ENCODE measurements around the gene AMN. TPM values are rescaled to one million over a fixed set of nuclear protein-coding genes. Genes with fewer than 3 reads are reported as not detected.

The AMN gene
- total RNA-seq, 3 donors from 2014 or later, result 0.16 to 0.88 (median 0.66) TPM

GRCh38 chr14:102973706-102974285, 51.3 kb downstream of the AMN start:
- Histone ChIP-seq H3K4me3 (no peak overlapping the region), H3K36me3 (peaks cover 20% of the 10 kb centered on the region), H3K27ac (no peak overlapping the region), H3K9me3 (no peaks in the 10 kb centered on the region), H3K27me3 (no peaks in the 10 kb centered on the region), H3K4me1 (no peaks in the 10 kb centered on the region)
- no peak for DNase-seq (ENCODE audit: low spot score in 2 of 2)
- intact Hi-C loops (cut with DNase I; ENCODE audit: low total_unique reads), result no loop called here
- TF ChIP-seq, protein P1, sequence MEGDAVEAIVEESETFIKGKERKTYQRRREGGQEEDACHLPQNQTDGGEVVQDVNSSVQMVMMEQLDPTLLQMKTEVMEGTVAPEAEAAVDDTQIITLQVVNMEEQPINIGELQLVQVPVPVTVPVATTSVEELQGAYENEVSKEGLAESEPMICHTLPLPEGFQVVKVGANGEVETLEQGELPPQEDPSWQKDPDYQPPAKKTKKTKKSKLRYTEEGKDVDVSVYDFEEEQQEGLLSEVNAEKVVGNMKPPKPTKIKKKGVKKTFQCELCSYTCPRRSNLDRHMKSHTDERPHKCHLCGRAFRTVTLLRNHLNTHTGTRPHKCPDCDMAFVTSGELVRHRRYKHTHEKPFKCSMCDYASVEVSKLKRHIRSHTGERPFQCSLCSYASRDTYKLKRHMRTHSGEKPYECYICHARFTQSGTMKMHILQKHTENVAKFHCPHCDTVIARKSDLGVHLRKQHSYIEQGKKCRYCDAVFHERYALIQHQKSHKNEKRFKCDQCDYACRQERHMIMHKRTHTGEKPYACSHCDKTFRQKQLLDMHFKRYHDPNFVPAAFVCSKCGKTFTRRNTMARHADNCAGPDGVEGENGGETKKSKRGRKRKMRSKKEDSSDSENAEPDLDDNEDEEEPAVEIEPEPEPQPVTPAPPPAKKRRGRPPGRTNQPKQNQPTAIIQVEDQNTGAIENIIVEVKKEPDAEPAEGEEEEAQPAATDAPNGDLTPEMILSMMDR (IDR thresholded peaks at IDR 0.05), result no peak
- no peak for TF ChIP-seq POLR2A (IDR thresholded peaks at IDR 0.05)
- TF ChIP-seq POLR2AphosphoS5 (IDR thresholded peaks at IDR 0.05), result no peak

DNA sequence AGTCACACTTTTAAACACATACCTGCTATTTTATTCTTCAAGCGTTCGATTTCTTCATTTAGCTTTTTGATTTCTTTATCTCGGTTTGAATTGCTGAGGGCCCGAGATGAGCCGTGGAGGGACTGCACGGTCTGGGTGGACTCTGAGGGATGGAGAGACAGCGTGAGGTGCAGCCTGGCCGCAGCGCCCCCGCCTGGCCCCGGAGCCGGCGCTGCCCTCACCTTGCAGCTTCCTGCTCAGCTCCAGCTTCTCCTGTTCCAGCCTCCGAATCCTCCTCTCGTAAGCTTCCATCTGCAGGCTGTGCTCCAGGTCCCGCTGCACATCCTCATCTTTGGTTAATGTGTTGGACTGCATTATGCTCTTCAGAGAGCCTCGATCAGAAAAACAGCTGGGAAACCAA, 53.2 kb downstream of the AMN start:
- no peak for DNase-seq (ENCODE audit: low spot score in 2 of 2)
- Histone ChIP-seq H3K27ac (no peak overlapping the region), H3K4me3 (no peak overlapping the region), H3K27me3 (no peaks in the 10 kb centered on the region), H3K4me1 (no peaks in the 10 kb centered on the region), H3K9me3 (no peaks in the 10 kb centered on the region), H3K36me3 (peaks cover 13% of the 10 kb centered on the region)
- no peak for TF ChIP-seq POLR2AphosphoS5 (IDR thresholded peaks at IDR 0.05)
- TF ChIP-seq, protein P1 (IDR thresholded peaks at IDR 0.05), result no peak
- no peak for TF ChIP-seq POLR2A (IDR thresholded peaks at IDR 0.05)
- intact Hi-C loops (cut with DNase I; ENCODE audit: low total_unique reads), result no loop called here

DNA sequence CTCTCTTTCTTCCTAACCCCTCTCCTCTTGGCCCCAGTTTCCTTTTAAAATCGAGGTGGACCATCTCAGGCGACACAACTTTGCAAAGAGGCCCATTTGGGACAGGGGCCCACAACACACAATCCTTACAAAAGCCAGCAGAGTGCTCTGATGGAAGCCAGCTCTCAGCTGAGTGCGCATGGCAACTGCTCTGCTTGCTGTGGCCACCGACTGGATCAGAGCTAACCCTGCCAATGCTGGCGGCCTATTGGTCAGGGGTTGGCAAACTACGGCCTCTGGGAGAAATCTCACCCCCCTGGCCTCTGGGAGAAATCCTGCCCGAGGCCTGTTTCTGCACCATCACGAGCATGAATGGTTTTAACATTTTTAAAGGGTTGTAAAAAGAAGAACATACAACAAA, 55.0 kb downstream of the AMN start:
- intact Hi-C loops (cut with DNase I; ENCODE audit: low total_unique reads), result no loop called here

DNA sequence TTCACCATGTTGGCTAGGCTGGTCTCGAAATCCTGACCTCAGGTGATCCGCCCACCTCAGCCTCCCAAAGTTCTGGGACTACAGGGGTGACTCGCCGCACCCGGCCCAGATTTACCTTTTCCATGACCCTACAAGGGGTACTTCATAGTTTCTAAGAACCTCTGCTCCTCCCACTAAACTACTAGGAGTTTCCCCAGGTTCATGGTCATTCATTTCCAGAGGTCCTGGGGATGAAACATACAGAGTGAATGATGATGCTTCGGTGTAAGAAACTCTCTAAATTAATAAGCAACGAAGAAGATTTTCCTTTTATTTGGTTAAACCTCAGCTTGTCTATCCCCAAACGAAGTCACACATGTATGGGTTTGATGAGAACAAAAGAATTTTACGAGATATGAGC, 56.9 kb downstream of the AMN start:
- TF ChIP-seq POLR2AphosphoS5 (IDR thresholded peaks at IDR 0.05), result no peak
- TF ChIP-seq, protein P1 (IDR thresholded peaks at IDR 0.05), result no peak
- TF ChIP-seq POLR2A (IDR thresholded peaks at IDR 0.05), result no peak
- Histone ChIP-seq H3K27me3 (no peaks in the 10 kb centered on the region), H3K27ac (no peak overlapping the region), H3K4me1 (no peaks in the 10 kb centered on the region), H3K4me3 (no peak overlapping the region), H3K9me3 (no peaks in the 10 kb centered on the region), H3K36me3 (peaks cover 3% of the 10 kb centered on the region)
- no peak for DNase-seq (ENCODE audit: low spot score in 2 of 2)
- intact Hi-C loops (cut with DNase I; ENCODE audit: low total_unique reads), result no loop called here

More for the DNA sequence above, 55.0 kb downstream of the AMN start:
- no peaks in the 10 kb centered on the region for H3K9me3 ChIP-seq
- no peaks in the 10 kb centered on the region for H3K4me1 ChIP-seq
- no peaks in the 10 kb centered on the region for H3K27me3 ChIP-seq
- H3K27ac ChIP-seq, result no peak overlapping the region
- H3K36me3 ChIP-seq, result peaks cover 13% of the 10 kb centered on the region
- no peak for DNase-seq (ENCODE audit: low spot score in 2 of 2)
- TF ChIP-seq POLR2AphosphoS5 (IDR thresholded peaks at IDR 0.05), result no peak
- TF ChIP-seq, protein P1 (IDR thresholded peaks at IDR 0.05), result no peak
- no peak for TF ChIP-seq POLR2A (IDR thresholded peaks at IDR 0.05)
- H3K4me3 ChIP-seq, result no peak overlapping the region

DNA sequence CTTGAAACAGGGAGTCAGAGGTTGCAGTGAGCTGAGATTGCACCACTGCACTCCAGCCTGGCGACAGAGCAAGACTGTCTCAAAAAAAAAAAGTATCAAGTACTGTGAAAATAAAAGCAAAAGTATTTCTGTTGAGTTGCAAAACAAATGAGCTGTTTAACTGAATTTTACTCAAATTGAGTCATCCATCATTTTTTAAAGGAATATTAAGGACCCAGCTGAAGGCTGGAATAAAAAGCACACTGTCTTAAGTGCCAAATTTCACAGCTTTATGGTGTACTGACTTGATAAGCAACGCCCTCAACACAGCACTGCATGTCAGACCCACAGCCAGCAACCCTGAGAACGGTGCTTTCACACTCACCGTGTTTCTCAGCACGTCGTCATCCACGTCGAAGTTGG, 57.9 kb downstream of the AMN start:
- TF ChIP-seq POLR2A (IDR thresholded peaks at IDR 0.05), result no peak
- TF ChIP-seq, protein P1 (IDR thresholded peaks at IDR 0.05), result no peak
- TF ChIP-seq POLR2AphosphoS5 (IDR thresholded peaks at IDR 0.05), result no peak
- no peak for DNase-seq (ENCODE audit: low spot score in 2 of 2)

More for the DNA sequence above, 57.9 kb downstream of the AMN start:
- Histone ChIP-seq H3K27ac (no peak overlapping the region), H3K4me3 (no peak overlapping the region), H3K4me1 (no peaks in the 10 kb centered on the region), H3K27me3 (no peaks in the 10 kb centered on the region), H3K36me3 (peaks cover 3% of the 10 kb centered on the region), H3K9me3 (no peaks in the 10 kb centered on the region)
- intact Hi-C loops (cut with DNase I; ENCODE audit: low total_unique reads), result no loop called here

Other genes with a start within 250 kb of the AMN start
- gene TRAF3, start 145.2 kb upstream of the AMN start, total RNA-seq, result 10 to 100 TPM; 13.1 to 15.7 (median 14.6) TPM
- 100 to 1,000 TPM in 1 of 3 donors, 10 to 100 TPM in 2; 64.0 to 110 (median 98.0) TPM for gene CDC42BPB, start 134.9 kb downstream of the AMN start, total RNA-seq
- not detected for gene LBHD2, start 161.5 kb downstream of the AMN start, total RNA-seq
- 1 to 10 TPM in 1 of 3 donors, under 1 TPM in 1, not detected in 1; 0.66 to 1.0 TPM for gene EXOC3L4, start 172.1 kb downstream of the AMN start, total RNA-seq
- 10 to 100 TPM; 43.6 to 76.5 (median 60.0) TPM for gene TNFAIP2, start 200.8 kb downstream of the AMN start, total RNA-seq

Measured in breast epithelium (tissue), 4 donors.